A204.1 (cell line): Measurements from ENCODE around the gene SH3RF1.

Experiments
- FAIRE-seq: peaks from 2 replicates; lab custom pipeline; 2012; peaks lifted over from hg19 to GRCh38; lab: Jason Lieb, UNC

SH3RF1 gene

GRCh38 chr4:169275180-169275579 lies 4.4 kb upstream of the SH3RF1 start:
- no peak for FAIRE-seq

- FAIRE-seq, result no peak
Measured at GRCh38 chr4:169274033-169274432, 3.3 kb upstream of the SH3RF1 start.

GRCh38 chr4:169272265-169272886 lies 1.6 kb upstream of the SH3RF1 start:
- no peak for FAIRE-seq

GRCh38 chr4:169271692-169272007 lies 894 bp upstream of the SH3RF1 start:
- no peak for FAIRE-seq

- no peak for FAIRE-seq
Measured at GRCh38 chr4:169269916-169270809, 593 bp downstream of the SH3RF1 start.

- FAIRE-seq, result no peak
Measured at GRCh38 chr4:169268951-169269760, 1.6 kb downstream of the SH3RF1 start.

GRCh38 chr4:169267070-169267469 lies 3.7 kb downstream of the SH3RF1 start:
- no peak for FAIRE-seq

- no peak for FAIRE-seq
Measured at GRCh38 chr4:169266661-169267060, 4.1 kb downstream of the SH3RF1 start.

GRCh38 chr4:169266081-169266480 lies 4.7 kb downstream of the SH3RF1 start:
- FAIRE-seq, result no peak

GRCh38 chr4:169263791-169264392 lies 6.9 kb downstream of the SH3RF1 start:
- no peak for FAIRE-seq

GRCh38 chr4:169260217-169260866 lies 10.4 kb downstream of the SH3RF1 start:
- FAIRE-seq, result no peak

- FAIRE-seq, result no peak
Measured at GRCh38 chr4:169259271-169259670, 11.5 kb downstream of the SH3RF1 start.

- no peak for FAIRE-seq
Measured at GRCh38 chr4:169258141-169258540, 12.6 kb downstream of the SH3RF1 start.

GRCh38 chr4:169256856-169257761 lies 13.6 kb downstream of the SH3RF1 start:
- FAIRE-seq, result no peak

- no peak for FAIRE-seq
Measured at GRCh38 chr4:169256101-169256612, 14.6 kb downstream of the SH3RF1 start.

- FAIRE-seq, result no peak
Measured at GRCh38 chr4:169254546-169254983, 16.2 kb downstream of the SH3RF1 start.

- no peak for FAIRE-seq
Measured at GRCh38 chr4:169253904-169254303, 16.9 kb downstream of the SH3RF1 start.

GRCh38 chr4:169253113-169253671 lies 17.6 kb downstream of the SH3RF1 start:
- FAIRE-seq, result no peak

GRCh38 chr4:169252339-169253112 lies 18.2 kb downstream of the SH3RF1 start:
- no peak for FAIRE-seq
